ENCODE results near the gene TPD52L1.

The TPD52L1 gene

DNA sequence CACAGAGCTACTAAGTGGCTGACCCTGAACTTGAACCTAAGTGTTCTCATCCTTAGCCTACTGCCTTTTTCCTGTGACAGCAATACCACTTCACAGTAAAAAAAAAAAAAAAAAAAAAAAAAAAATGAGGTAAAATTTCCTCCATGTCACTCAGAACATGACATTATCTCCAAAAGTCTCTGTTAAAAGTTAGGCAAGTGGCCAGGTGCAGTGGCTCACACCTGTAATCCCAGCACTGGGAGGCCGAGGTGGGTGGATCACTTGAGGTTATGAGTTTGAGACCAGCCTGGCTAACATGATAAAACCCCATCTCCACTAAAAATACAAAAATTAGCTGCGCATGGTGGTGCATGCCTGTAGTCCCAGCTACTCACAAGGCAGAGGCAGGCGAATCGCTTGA is 159.4 kb downstream of the TPD52L1 start:
- TF ChIP-seq FOXP2 (optimal IDR thresholded peaks at IDR 0.05; ENCODE audit: borderline replicate concordance, extremely low read depth, extremely low read length, insufficient read depth) = no peak
- TF ChIP-seq, protein P1, sequence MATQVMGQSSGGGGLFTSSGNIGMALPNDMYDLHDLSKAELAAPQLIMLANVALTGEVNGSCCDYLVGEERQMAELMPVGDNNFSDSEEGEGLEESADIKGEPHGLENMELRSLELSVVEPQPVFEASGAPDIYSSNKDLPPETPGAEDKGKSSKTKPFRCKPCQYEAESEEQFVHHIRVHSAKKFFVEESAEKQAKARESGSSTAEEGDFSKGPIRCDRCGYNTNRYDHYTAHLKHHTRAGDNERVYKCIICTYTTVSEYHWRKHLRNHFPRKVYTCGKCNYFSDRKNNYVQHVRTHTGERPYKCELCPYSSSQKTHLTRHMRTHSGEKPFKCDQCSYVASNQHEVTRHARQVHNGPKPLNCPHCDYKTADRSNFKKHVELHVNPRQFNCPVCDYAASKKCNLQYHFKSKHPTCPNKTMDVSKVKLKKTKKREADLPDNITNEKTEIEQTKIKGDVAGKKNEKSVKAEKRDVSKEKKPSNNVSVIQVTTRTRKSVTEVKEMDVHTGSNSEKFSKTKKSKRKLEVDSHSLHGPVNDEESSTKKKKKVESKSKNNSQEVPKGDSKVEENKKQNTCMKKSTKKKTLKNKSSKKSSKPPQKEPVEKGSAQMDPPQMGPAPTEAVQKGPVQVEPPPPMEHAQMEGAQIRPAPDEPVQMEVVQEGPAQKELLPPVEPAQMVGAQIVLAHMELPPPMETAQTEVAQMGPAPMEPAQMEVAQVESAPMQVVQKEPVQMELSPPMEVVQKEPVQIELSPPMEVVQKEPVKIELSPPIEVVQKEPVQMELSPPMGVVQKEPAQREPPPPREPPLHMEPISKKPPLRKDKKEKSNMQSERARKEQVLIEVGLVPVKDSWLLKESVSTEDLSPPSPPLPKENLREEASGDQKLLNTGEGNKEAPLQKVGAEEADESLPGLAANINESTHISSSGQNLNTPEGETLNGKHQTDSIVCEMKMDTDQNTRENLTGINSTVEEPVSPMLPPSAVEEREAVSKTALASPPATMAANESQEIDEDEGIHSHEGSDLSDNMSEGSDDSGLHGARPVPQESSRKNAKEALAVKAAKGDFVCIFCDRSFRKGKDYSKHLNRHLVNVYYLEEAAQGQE (IDR thresholded peaks at IDR 0.05; ENCODE audit: insufficient read depth in 1 of 2, low read depth in 2 of 2, low read length in 2 of 2) = no peak
- TF ChIP-seq TAF1 (IDR thresholded peaks at IDR 0.05; ENCODE audit: borderline replicate concordance, insufficient read depth, low read length) = no peak
- no peak for TF ChIP-seq POLR2AphosphoS5 (IDR thresholded peaks at IDR 0.05; ENCODE audit: low read depth, low read length)
- TF ChIP-seq SIN3A (IDR thresholded peaks at IDR 0.05; ENCODE audit: borderline replicate concordance, insufficient read depth, low read length) = no peak
